HTERT RPE-1 (cell line): ENCODE measurements around the gene ZFYVE28.

Source experiments
- in situ Hi-C: fragments of 300-500 bp; cut with MboI; formaldehyde crosslinking; loops from 4 replicates; pipeline ENCODE4 v1.14.3; 2020; ENCODE audit warnings: low sequenced_read_pairs

The ZFYVE28 gene

GRCh38 chr4:2354760-2355159 lies 63.7 kb downstream of the ZFYVE28 start:
- in situ Hi-C loops: no loop called here

DNA sequence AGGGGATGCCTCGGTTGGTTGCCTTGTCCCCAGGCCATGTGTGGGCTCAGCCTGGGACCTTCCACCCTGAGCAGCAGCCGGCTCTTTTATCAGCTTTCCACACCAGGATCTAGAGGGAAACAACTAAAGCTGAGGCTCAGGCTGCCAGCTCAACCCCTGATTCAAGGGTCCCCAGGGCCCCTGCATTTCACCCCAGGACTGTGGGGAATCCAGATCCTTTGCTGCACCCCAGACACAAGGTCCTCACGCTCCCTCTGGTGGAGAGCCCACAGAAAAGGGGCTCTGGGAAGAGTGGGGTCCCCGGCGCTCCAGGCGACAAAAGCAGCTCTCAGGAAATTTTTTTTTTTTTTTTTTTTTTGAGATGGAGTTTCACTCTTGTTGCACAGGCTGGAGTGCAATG lies 64.3 kb downstream of the ZFYVE28 start:
- in situ Hi-C loops: no loop called here

DNA sequence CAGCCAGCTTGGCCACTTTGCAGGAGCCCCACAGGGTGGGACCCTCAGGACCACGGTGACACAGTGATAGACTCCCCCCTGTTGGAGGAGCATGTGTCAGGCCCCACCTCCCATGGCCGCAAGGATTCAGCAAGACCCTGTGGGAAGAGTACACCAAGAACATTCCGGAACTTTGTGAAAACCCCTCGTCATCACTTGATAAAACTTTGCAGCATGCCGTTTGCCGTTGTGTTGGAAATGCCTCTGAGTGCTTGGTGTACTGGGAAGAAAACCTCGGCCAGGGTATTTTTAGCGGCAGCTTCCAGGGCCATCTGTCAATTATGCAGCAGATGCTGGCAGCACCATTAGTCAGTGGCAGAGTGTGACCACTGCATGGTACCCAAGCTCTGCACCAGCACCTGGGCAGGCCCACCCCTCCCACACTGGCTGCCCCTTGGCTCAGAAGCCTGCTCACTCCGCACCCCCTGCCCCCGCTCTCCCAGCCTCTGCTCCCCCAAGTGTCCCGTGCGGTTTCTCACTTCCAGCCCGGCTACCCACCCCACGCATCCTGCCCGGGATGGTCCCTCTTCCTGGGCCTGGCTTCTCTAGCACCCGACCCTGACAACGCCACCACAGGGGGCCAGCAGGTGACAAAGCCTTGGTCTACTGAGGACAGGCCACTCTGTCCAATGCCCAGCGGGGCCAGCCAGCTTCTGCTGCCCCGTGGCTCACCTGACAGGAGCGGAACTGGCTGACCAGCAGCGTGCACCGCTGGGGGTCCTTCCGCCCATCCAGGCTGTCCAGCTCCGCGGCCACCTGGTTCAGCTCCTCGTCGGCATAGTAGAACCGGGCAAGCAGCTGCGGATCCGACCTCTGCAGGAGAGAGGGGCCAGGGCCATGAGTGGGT lies 65.0 kb downstream of the ZFYVE28 start:
- in situ Hi-C loops: no loop called here

DNA sequence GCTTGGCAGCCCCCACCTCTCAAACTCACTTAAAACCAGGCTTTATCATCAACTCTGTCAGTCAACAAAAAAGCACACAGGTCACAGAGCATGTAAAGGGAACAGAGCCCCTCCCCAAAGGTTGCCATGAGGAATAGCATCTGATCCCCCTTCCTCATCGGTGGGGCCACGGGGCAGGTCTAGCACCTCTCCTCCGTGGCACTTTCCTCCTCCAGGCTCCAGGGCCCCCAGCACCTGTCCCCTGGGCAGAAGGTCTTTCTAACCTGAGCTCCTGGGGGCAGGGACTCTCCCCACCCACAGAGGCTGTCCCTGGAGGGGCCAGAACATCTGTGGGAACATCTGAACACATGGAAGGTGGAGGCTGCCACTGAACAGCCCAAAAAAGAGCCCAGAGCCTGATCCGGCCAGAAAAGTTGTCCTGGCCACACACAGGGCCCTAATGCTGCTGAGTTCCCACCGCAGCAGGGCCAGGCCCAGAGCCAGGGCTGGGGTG lies 65.7 kb downstream of the ZFYVE28 start:
- in situ Hi-C loops: no loop called here

DNA sequence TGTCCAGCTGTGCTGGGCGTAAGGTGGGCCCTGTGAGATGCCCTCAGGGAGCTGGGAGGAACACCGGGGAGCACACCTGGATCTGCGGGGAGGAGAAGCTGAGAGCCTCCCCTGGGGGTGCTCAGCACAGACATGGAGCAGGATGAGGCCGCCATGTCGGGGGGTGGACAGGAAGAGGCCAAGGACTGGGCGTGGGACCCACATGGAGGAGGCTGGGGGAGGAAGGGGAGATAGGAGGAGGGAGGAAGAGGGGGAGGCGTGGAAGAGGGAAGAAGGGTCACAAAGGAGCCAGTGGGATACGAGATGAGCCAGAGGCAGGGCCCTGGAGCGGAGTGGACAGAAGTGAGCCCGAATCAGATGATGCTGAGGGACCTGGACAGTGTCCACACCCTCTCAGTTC lies 66.3 kb downstream of the ZFYVE28 start:
- in situ Hi-C loops: no loop called here

DNA sequence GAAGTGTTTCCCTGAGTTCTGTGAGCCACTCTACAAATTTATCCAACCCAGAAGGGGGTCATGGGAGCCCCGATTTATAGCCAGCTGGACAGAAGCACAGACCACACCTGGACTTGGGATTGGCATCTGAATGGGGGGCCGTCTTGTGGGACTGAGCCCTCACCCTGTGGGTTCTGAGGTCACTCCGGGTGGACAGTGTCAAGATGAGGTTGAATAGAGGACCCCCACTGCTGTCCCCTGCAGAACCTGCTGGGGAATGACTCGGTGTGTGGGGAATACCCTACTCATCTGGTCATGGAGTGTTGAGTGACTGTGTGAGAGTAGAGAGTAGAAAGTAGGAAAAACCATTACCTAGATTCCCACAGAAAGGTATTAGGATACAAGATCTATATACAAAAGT lies 67.5 kb downstream of the ZFYVE28 start:
- in situ Hi-C loops: no loop called here

GRCh38 chr4:2348786-2349185 lies 69.7 kb downstream of the ZFYVE28 start:
- in situ Hi-C loops: no loop called here

GRCh38 chr4:2347190-2347589 lies 71.3 kb downstream of the ZFYVE28 start:
- in situ Hi-C loops: no loop called here

GRCh38 chr4:2343476-2343875 lies 75.0 kb downstream of the ZFYVE28 start:
- in situ Hi-C loops: no loop called here

GRCh38 chr4:2341911-2342652 lies 76.4 kb downstream of the ZFYVE28 start:
- in situ Hi-C loops: no loop called here

DNA sequence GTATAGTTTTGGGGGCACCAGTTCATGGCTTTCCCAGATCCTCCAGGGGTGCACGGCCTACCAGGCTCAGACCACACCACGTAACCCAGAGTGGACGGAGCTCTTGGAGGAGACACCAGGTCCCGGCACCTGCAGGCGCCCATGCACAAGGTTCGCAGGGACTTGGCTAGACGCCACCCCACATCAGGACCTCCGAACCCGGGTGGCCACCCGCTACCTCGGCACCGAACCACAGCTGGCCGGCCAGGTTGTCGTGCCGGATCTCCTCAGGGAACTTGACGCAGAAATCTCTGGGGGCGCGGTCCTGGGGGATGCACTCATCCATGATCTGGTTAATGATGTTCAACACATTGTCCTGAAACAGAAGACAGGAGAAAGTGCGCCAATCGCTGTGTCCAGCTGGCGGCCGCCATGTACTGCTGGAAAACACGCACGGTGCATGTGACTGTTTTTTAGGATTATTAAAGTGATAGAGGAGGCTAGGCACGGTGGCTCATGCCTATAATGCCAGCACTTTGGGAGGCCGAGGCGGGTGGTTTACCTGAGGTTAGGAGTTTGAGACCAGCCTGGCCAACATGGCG lies 77.1 kb downstream of the ZFYVE28 start:
- in situ Hi-C loops: no loop called here

DNA sequence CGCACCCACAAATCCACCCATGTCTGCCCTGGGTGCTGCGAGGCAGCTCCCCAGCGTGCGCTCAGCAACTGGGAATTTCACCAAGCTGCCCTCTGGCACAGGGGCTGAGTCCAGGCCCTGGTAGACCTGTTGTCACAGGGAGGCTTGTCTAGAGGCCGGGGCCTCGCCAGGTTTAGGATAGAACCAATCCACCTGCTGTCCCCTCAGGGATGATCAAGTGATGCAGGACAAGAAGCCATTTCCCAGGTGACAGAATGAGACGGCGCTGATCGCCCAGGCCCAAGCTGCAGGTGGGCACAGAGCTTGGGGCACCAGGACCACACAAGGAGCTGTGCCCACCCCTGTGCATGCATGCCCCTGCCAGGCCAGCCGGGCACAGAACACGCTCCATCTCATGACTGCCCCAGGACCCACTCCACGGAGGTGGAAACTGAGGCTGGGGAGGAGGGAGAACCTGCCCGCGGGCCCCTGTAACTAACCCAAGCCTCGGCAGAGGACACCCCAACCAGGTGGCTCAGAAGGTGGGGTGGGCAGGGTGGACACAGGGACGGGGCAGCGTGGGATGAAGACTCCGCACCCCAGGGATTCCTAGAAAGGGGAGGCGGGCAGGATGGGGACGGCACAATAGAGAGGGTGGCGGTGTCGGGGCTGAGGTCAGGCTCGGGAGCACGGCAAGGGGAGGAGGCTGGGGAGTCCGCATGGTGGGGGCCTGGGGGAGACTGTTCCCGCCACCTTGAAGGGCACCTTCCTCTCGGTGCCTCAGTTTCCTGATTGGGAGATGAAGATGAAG lies 78.0 kb downstream of the ZFYVE28 start:
- in situ Hi-C loops: no loop called here

DNA sequence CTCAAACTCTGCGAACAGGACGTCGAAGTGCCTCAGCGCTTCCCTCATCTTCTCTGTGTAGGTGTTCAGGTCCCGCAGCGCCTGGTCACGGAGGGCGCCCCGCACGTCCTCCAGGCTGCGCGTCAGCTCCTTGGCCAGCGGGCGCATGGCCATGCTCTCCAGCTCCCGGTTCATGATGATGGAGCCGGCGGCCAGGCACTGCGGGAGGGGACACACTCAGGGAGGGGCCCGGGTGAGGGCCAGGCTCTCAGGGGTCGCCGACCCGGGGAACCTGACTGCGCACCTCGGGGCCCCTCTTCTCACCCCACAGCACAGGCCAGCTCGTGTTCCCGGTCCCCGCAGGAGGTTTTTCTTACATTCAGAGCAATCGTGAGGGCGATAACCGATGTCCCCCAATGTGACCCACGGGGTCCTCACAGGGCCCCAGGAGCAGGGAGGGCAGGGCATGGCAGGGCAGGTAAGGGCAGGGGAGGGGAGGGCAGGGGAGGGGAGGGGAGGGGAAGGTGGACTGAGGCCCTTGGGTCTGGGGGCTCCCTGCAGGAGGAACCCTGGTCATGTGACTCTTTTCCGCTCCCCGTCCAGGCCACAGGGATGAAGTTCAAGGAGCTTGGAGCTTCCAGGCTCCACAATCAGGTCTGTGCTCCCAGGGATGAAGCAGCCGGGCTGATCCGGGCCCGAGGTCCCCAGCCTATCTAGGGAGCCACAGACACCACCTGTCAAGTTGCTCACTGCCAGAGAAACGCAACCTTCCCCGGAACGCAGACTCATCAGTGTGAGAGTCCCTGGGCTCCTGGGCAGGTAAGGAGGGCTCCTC lies 78.8 kb downstream of the ZFYVE28 start:
- in situ Hi-C loops: no loop called here

DNA sequence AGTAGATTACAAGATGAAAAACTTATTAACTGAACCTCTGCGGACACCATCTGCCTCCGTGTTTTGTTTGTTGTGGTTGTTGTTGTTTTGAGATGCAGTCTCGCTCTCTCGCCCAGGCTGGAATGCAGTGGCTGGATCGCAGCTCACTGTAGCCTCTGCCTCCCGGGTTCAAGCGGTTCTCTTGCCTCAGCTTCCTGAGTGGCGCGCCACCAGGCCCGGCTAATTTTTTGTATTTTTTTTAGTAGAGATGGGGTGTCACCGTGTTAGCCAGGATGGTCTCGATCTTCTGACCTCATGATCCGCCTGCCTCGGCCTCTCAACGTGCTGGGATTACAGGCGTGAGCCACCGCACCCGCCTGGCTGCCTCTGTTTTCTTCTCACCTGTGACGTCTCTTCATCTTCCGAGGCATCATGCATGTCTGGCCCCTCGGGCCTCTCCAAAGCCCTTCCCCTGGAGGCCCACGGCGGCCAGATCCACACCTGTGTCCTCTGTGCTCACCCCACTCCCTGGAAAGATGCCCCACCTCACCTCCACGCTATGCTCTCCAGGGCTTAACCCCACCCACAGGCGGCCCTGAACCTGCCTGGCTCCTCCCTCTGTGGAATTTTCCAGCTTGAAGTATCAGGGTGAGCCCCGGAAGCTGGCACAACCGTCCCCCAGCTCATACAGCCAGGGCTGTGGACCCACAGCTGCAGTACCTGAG lies 79.5 kb downstream of the ZFYVE28 start:
- in situ Hi-C loops: no loop called here

- in situ Hi-C loops: no loop called here
Measured at GRCh38 chr4:2337896-2338295, 80.5 kb downstream of the ZFYVE28 start.

GRCh38 chr4:2337131-2337723 lies 81.2 kb downstream of the ZFYVE28 start:
- in situ Hi-C loops: no loop called here

- in situ Hi-C loops: no loop called here
Measured at GRCh38 chr4:2336659-2337058, 81.8 kb downstream of the ZFYVE28 start.

GRCh38 chr4:2335729-2336101 lies 82.7 kb downstream of the ZFYVE28 start:
- in situ Hi-C loops: no loop called here
